OCI-LY1 (cell line): ENCODE data around the gene PRKG1.

Experiments used
- EZH2 ChIP-seq: fragments of 200-600 bp; sonication (generic), shearing (Covaris generic); IDR thresholded peaks from 2 replicates; pipeline ENCODE4 v1.8.0; 2017; ENCODE audit warnings: borderline replicate concordance, mixed run types, mild to moderate bottlenecking, antibody characterized with exemption, low read length, moderate library complexity, mixed read lengths
- TF ChIP-seq, protein P1 (sequence below): fragments of 200-600 bp; sonication (generic), shearing (Covaris generic); IDR thresholded peaks from 2 replicates; pipeline ENCODE4 v1.5.1; 2017; ENCODE audit warnings: mild to moderate bottlenecking, antibody characterized with exemption, low read length, moderate library complexity, mixed read lengths

- TF ChIP-seq, protein P1, sequence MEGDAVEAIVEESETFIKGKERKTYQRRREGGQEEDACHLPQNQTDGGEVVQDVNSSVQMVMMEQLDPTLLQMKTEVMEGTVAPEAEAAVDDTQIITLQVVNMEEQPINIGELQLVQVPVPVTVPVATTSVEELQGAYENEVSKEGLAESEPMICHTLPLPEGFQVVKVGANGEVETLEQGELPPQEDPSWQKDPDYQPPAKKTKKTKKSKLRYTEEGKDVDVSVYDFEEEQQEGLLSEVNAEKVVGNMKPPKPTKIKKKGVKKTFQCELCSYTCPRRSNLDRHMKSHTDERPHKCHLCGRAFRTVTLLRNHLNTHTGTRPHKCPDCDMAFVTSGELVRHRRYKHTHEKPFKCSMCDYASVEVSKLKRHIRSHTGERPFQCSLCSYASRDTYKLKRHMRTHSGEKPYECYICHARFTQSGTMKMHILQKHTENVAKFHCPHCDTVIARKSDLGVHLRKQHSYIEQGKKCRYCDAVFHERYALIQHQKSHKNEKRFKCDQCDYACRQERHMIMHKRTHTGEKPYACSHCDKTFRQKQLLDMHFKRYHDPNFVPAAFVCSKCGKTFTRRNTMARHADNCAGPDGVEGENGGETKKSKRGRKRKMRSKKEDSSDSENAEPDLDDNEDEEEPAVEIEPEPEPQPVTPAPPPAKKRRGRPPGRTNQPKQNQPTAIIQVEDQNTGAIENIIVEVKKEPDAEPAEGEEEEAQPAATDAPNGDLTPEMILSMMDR: no peak
- no peak for TF ChIP-seq EZH2
These were observed 71.1 kb downstream of the PRKG1 start for GRCh38 chr10:51145375-51145774.
